NCI-H1105 (cell line): ENCODE measurements around the gene ANO1.

Source experiments
- DNase-seq: peaks from one replicate; lab custom pipeline; 2025; lab: John Stamatoyannopoulos, UW

Gene ANO1

DNA sequence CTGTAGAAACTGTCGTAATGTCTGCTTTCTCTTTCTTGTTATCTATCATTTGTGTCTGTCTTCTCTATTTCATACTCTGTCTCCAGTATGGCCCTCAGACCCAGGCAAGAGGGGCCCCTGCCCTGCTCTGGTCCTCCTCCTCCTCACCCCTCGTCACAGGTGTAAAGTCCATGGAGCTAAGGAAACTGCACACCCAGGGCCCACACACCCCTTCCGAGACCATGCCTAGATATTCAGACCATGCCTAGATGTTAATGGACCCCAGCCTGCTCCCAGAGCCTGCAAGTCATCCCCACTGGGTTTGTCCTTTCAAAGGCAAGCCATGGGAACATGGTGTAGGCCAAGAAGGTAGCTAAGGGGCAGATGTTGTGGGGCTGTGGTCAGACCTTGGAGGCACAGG is 24.1 kb upstream of the ANO1 start:
- no peak for DNase-seq

DNA sequence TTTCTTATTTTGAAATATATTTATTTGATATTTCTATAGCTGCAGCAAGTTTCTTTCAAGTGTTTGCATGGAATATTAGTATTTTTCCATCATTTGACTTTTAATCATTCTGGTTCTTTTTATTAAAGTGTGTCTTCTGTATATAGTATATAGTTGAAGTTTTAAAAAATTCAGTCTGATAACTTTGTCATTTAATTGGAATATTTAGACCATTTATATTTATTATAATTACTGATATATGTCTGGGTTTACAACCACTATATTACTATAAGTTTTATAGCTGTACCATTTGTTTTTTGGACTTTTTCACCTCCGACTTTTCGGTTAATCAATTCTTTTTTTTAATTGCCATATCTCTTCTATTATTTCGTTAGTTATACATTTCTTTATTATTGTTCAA is 22.7 kb upstream of the ANO1 start:
- DNase-seq = no peak

DNA sequence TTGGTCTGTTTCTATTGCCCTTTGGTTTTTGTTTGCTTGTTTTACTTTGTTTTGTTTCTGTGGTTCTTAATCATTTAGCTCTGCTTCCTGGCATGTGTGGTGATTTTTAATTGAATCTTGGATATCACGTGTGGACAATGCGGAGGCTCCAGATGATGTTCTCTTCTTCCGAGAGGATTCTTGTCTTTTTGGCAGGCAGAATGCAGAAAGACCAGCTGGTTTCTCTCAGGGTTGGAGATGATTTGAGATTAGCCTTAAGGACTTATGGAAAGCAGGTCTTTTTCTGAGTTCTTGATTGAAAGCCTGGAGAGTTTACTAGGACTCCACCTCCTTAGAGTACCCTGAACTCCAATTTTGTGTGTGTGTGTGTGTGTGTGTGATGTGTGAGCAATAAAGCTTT is 21.0 kb upstream of the ANO1 start:
- no peak for DNase-seq

DNA sequence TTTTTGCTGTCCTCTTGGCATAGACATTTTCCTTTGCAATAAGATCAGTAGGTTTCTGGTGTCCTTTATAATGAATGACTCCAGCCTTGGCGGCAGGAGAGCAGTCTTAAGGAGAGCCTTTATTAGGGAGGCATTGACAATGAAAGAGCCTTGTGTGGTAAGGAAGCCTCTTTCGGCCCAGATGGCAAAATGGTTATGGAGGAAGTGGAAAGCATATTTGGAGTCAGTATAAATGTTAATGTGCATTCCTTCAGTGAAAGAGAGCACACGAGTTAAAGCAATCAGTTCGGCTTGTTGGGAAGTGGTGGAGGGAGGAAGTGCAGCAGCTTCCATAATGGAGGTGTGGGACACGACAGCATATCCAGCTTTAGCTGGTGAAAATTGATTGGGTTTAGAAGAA is 18.1 kb upstream of the ANO1 start:
- DNase-seq = no peak

DNA sequence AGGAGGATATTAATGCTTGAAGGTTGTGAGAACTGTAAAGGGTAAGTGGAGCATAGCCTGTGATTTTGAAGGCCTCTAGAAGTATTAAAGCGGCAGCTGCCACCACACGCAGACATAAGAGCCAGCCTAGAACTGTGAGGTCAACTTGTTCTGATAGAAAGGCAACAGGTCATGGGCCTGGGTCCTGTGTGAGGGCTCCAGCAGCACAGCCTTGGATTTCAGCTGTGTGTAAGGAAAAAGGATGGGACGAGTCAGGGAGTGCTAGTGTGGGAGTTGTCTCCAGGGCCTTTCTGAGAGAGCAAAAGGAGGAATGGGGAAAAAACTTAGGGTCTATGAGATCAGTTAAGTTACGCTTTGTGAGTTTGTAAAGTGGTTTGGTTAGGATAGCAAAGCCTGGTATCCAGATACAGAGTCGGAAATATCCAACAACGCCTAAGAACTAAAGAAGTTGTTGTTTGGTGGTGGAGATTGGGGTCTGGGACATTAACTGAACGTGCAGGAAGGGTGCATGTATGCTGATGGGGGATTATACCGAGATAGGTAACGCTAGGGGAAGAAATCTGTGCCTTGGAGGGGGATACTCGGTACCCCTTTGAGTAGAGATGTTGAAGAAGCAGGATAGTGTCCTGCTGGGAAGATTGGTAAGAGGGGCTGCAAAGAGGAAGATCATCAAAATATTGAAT is 17.4 kb upstream of the ANO1 start:
- DNase-seq = no peak

DNA sequence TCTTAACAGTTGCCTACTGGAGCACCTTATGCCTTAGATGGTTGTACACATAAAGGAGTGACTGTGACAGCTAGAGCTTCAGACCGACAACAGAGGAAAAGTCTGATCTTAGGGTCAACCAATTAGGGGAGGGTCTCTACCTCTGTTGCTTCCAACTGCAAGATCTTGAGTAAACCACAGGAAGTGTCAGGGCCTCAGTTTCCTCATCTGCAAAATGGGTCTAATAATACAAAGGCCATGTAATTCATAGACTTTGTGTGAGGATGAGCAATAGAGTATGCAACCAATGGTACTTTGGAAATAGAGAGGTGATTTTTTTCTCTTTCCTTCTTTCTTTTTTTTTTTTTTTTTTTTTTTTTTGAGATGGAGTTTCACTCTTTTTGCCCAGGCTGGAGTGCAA is 16.4 kb upstream of the ANO1 start:
- DNase-seq = no peak

DNA sequence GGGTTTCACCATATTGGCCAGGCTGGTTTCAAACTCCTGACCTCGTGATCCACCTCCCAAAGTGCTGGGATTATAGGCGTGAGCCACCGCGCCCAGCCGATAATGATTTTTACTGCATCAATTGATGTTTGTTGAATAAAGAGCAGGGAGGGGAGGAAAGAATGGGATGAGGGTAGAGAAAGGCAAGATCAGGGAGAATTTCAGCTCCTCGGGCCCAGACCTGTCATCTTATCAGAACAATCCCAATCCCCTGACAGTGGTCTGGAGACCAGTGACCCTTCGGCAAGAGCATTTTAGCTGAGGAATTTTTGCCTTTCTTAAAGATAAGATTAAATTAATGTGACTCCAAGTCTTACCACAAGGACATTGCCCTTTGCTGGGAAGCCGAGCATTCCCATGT is 15.0 kb upstream of the ANO1 start:
- no peak for DNase-seq

DNA sequence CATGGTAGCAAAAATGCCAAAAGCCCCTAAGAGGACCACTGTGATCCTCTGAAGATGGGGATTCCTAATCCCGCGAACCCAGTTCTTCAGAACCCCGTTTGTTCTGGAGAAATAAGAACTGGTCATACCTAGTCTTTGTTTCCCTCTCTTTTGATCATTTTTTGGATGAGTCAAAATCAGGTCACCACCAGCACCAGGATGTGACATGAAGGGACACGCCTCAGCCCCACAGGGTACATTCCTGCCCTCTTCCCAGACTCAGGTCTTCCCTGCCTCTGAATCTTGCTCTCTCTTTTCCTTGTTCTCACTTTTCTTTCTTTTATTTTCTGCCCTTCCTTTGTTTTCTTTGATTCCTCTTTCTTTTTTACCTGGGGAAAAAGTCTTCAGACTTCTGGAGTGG is 14.6 kb upstream of the ANO1 start:
- no peak for DNase-seq

DNA sequence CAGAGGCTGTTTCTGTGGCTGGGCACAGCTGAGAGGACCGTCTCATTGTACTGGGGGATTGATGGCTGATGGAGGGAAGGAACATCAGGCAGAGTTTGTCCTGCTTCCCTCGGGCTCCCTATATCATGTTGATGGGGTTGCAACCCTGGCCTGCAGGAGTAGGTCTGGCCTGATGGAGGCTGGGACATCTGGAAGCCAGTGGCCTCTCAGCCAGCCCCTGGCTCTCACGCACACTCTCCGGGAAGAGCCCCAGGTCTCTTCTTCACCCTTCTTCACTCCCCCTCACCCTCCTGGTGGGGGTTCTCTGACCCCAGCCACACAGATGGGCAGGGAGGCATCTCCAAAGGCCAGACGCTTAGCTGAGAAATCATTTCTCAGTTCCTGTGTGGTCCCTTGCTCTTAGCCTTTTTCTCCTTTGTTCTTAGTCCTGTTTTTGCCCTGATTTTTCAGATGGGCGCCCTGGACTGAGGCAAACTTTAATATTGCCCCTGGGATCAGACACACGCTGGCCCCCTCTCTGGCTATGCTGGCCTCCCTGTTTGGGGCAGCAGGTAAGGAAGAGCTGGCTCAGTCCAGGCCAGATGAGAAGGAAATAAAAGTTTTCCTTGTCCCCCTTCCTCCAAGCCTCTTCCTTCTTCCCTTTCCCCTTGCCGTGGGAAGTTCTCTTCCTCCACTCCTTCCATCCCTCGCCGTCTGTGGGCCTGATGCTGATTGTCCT is 13.9 kb upstream of the ANO1 start:
- DNase-seq = no peak

DNA sequence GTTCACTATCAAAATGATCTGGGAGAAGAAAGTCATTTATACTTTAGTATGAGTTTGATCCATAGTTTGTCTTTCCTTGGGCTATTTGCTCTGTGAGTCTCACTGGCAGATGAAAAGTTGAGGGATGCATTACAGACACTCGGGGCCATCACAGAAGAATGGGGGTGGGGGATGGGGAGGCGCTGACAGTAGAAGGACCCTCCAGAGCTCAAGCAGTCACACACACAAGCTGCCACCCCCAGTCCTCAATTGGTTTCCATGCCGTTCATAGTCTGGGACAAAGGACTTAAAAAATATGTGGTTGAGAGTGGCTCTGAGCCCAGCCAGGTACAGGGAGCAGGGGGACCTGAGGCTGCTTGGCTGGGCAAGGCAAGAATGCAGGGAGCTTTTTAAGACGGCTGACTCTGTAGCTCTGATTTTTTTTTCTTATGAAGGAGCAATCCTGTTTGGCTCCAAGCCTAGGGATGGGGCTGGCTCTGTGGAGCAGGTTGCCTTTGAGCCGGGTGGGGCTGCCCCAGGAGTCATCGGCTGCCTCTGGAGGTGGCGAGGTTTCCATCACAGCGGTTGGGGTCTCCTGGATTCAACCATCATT is 13.3 kb upstream of the ANO1 start:
- DNase-seq = no peak

DNA sequence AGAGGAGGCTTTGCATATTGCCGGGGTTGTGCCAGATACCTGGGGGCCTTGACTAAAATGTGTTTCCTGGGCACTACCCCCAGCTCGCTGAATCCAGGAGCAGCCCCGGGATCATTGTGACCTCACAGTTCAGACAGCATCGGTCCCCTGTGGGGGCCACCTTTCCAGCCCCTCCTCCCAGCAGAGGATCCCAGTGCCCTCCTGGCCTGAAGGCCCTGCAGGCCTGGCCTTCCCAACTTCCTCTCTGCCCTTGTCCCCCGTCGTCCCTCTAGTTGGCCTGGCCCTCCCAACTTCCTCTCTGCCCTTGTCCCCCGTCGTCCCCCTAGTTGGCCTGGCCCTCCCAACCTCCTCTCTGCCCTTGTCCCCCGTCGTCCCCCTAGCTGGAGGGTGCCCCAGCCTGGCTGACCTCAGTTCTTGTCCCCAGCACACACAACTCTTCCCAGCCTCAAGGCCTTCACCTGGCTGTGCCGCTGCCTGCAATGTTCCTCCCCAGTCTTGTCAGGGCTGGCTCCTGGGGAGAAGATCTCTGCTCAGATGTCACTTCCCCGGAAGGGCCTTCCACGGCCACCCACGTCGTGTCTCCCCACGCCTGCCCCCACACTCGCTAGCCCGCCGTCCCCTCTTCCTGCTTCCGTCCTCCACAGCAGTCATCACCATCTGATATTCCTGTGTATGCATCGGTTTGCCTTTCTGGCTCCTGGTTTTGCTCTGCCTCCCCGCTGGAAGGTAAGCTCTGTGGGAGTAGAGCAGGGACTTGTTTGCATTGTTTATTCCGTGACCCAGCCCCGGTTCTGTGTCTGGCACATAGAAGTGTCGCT is 12.6 kb upstream of the ANO1 start:
- DNase-seq = no peak

DNA sequence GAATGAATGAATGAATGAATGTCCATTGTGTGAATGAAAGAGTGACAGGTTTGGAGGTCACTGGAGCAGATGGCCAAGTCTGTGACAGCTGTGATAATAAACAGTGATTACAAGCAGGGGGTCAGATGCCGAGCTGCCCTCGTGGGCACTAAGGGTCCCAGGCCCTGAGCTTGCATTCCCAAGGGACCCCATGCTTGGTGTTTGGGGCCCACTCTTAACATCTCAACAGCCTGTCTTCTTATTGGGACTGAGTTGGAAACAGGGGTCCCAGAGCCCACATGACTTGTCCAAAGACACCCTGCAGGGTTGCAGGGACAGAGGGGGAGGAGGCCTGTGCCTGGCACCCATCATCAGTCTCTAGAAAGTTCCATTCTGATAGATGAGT is 12.0 kb upstream of the ANO1 start:
- DNase-seq = no peak

DNA sequence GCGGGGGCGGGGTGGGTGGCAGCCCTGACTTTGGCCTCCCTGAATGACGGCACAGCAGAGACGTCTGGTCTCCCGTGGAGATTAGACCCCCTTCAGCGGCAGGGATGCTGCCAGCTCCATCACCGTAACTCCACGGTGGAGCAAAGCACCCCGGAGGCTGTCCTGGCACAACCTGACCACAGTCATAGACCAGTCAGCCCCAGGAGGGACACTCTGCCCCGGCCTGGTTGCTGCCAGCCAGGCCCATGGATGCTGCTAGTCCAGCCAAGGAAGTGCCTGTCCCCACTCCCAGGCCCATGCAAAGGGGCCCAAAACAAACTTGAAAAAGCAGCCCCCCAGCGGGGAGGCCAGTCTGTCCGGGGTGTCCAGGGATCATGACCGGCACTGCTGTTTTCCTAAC is 11.5 kb upstream of the ANO1 start:
- DNase-seq = no peak

DNA sequence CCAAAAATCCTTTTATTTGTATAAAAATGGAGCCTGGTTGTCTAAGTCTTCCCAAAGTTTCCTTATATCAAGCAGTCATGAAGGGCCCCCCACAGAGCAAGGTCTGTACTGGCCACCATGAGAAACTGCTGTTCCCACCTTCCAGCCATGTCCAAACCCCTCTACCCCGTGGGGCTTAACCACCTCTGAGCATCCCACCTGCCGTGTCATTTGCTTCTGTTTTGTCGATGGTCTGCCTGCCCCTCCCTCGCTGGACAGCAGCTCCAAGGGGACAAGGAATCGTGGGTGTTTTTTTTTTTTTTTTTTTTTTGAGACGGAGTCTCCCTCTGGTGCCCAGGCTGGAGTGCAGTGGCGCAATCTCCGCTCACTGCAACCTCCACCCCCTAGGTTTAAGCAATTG is 11.1 kb upstream of the ANO1 start:
- DNase-seq = no peak

DNA sequence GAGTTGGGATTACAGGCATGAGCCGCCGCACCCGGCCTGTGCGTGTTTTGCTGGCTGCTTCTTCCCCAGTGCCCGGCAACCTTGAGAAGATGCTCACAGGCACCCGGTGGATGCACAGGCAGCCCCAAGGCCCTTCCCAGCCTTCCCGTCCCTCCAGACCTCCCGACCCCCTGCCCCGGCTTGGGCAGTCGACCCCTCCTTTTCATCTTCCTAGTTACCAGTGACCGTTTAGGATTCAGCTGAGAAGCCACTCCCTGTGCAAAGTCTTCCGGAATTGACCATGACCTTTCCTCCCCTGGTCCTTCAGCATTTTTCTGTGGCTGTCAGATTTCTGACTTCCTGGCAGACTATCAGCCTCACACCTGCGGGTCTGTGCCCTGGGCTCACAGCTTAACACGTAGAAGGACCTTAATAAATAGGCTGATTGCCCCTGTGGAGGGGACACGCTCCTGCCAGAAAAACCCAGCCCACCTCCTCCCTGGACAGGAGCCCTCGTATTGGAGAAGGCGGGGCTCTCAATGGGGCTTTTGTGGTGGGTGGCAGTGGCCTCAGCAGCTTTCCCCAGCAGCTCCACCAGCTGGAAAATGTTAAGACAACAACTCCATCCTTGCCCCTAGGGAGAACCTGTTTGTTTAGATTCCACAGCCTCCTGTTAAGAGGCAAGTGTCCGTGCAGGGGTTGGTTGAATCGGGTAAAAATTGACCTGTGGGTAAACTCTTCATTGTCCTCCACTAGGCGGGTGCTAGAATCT is 10.4 kb upstream of the ANO1 start:
- no peak for DNase-seq

DNA sequence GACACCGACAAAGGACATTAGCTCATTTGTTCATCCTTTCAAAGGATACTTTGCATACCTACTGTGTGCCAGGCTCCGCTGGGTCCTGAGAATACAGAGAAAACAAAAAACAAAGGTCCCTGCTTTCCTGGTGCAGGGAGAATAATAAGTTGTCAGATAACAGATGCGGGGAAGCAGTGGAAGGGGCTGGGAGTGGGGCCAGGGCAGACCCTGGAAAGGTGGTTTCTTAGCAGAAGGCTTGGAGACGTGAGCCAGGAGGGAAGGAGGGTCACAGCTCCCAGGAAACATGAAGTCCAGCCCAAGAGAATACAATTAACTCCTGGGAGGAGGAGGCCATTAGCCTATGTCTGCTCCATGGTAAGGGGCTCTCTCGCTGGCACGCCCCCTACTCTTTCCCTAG is 9.8 kb upstream of the ANO1 start:
- DNase-seq = no peak

DNA sequence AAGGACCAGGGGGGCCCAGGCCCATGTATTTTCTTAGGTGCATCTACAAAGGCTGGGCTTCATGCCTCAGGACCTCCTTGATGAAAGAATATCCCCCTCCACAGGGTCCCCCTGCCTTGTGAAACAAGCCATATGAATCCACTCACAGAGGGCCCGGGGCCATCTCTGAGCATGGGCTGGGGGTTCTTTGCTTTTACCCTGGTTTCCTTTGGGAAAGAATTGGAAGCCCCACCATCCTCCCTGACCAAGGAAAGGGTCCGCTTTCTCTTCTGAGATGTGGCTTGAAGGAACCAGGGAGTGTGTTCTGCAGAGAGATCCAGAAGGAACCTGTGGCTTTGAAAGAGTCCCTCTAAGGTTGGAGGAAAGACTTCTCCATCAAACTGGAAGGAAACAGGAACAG is 9.2 kb upstream of the ANO1 start:
- no peak for DNase-seq

DNA sequence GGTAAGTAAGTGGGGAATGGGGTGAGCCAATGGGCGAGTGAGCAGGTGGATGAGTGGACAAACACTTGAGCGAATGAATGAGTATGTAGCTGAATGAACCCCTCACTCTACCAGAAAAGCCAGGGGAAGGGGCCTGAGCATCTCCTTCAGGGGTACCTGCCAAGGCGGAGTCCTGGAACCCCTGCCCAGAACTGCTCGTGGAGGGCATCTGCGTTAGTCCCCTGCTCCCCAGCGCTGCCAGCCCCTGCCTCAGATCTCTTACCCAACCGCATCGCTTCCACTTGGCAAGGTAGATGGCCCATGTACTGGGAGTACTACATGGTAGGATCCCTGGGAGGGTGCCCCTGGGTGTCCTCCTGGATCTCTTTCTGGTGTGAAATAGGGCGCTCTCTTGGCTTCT is 7.4 kb upstream of the ANO1 start:
- no peak for DNase-seq

DNA sequence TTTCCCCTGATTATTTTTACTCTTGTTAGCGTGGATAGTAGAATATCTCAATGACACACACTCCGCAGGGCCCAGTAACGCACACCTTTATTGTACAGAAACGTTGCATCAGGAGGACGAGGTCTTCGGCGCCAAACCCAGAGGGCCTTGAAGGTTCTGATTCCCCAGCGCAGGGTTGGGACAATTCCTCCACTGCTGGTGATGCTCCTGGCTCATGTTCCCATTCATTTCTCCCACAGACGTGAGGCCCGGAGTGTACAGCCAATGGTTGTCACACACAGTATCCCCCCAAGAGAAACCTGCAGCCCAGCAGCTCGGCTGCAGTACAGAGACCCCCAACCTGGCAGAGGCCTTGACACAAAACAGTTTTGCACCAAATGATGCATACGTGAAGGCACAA is 6.1 kb upstream of the ANO1 start:
- no peak for DNase-seq

DNA sequence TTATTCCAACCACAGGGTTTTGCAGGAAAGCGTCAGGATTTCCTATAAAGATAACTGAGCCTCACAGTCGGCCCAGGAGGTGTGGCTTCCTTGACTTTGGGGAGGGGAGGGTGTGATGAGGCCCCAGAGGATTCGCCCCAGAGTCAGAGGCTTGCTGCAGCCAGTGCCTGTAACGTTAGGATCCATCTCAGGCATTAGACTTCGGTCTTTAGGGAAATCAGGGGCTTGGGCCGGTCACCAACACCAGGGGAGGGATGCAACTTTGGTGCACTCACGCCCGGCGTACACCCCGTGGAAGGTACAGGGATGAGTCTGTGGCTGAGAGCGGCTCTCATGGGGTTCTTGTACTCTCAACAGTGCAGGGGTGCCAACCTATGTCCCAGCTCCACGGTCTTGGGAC is 5.7 kb upstream of the ANO1 start:
- no peak for DNase-seq

DNA sequence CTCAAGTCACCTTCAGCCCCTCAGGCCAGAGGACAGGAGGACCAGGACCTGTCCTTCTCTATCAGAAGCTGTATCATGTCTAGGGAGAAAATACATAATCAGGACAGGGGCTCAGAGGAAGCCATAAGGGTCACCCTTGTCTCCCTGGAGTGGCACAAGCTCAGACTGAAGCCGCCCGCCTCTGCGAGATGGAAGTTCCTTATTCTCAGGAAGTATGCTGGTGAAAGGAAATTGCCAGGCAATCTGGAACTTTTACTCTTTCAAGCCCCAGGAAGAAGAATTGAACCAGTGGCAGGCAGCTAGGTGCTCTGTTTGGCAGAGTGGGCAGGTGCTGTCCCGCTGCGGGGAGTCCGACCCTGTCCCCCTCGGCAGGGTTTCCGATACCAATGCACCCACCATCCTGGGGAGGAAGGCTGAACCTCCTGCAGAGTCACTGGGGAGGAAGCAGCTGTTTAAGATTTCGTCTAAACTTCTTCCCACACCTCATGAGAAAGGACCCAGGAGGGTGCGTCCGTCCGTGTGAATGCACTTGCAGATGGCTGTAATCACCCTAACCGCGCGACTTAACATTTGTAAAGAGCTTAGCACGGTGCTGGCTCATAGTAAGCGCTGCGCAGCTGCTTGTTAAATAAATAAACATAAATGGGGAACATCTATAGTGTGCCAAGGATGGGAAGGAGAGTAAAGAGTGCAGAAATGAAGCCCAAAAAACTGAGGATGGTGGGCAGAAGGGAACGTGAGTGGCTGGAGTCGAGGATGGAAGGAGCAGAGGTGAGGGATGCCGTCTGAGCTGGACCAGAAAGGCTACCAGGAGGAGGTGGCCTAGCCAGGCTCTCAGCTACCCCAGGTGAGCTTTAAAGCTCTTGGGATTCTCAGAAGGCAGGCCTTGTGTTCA is 5.0 kb upstream of the ANO1 start:
- no peak for DNase-seq
